Common myeloid progenitor, CD34-positive (primary cell): ENCODE results near the gene USP37.

ENCODE experiments used
- CTCF ChIA-PET: fragments of 350-600 bp; sonication (Branson Sonifier 250); formaldehyde crosslinking; loops from one replicate; lab custom pipeline; 2021; ENCODE audit warnings: antibody characterized with exemption; lab: Charles Lee
- POLR2A ChIA-PET: fragments of 350-600 bp; sonication (Branson Sonifier 250); formaldehyde crosslinking; loops from one replicate; lab custom pipeline; 2021; ENCODE audit warnings: antibody characterized with exemption; lab: Charles Lee
- DNase-seq, 3 donors: peaks; one replicate each; pipeline versions ENCODE4 v3.0.0 to v3.0.0-alpha.2; 2013
- H3K27ac ChIP-seq, 2 experiments: 1 replicate in 1 of 2; 2 replicates in 1 of 2; pipeline ENCODE4 v1.7.0; 2013; ENCODE audit warnings: inconsistent platforms in 2 of 2, low read length in 2 of 2, mild to moderate bottlenecking in 2 of 2, low read depth in 1 of 2, moderate library complexity in 1 of 2; ENCODE audit not compliant: severe bottlenecking in 2 of 2, insufficient read depth in 1 of 2, poor library complexity in 1 of 2
- H3K27me3 ChIP-seq, 5 experiments: replicated peaks in 2 of 5; 1 replicate in 3 of 5; 2 replicates in 2 of 5; pipeline versions ENCODE4 v1.6.1 to v1.7.0; 2013; ENCODE audit warnings: low read length in 4 of 5, mild to moderate bottlenecking in 2 of 5, moderate library complexity in 2 of 5, inconsistent platforms in 1 of 5; ENCODE audit not compliant: insufficient read depth in 5 of 5, control insufficient read depth in 4 of 5
- H3K36me3 ChIP-seq, 4 experiments: 1 replicate in 2 of 4; 2 replicates in 2 of 4; pipeline versions ENCODE4 v1.6.1 to v1.7.0; 2013; ENCODE audit warnings: low read length in 3 of 4, control low read depth in 1 of 4, mild to moderate bottlenecking in 1 of 4; ENCODE audit not compliant: control insufficient read depth in 4 of 4, insufficient read depth in 4 of 4
- H3K4me1 ChIP-seq, 4 experiments: 1 replicate in 3 of 4; 2 replicates in 1 of 4; pipeline versions ENCODE4 v1.6.1 to v1.7.1; 2013; ENCODE audit warnings: low read length in 3 of 4, mild to moderate bottlenecking in 3 of 4, control low read depth in 1 of 4, inconsistent platforms in 1 of 4, moderate library complexity in 1 of 4; ENCODE audit not compliant: control insufficient read depth in 4 of 4, insufficient read depth in 4 of 4; ENCODE audit errors: control extremely low read depth in 1 of 4
- H3K4me3 ChIP-seq, 7 experiments: 1 replicate in 4 of 7; 2 replicates in 3 of 7; pipeline versions ENCODE4 v1.5.1 to v1.7.0; 2013; ENCODE audit warnings: mild to moderate bottlenecking in 7 of 7, low read length in 6 of 7, moderate library complexity in 6 of 7, inconsistent platforms in 2 of 7, low read depth in 2 of 7, control low read depth in 1 of 7; ENCODE audit not compliant: insufficient read depth in 4 of 7, control insufficient read depth in 1 of 7; ENCODE audit errors: extremely low read depth in 1 of 7
- H3K9me3 ChIP-seq, 5 experiments: 1 replicate in 4 of 5; 2 replicates in 1 of 5; pipeline versions ENCODE4 v1.6.1 to v1.7.1; 2013; ENCODE audit warnings: low read length in 4 of 5, mild to moderate bottlenecking in 2 of 5, inconsistent platforms in 1 of 5, low read depth in 1 of 5, moderate library complexity in 1 of 5; ENCODE audit not compliant: control insufficient read depth in 4 of 5, insufficient read depth in 2 of 5; ENCODE audit errors: control extremely low read depth in 1 of 5
- WGBS: methylation state at CpG from one replicate; pipeline ENCODE4 v1.1.5; 2013; ENCODE audit not compliant: insufficient coverage; 5-methylcytosine and 5-hydroxymethylcytosine counted together

USP37 gene

GRCh38 chr2:218485986-218486667, 82.0 kb downstream of the USP37 start:
- H3K4me1 ChIP-seq: peaks cover 0 to 2% (median 0%) of the 10 kb centered on the region in 4 experiments
- no peak overlapping the region for H3K4me3 ChIP-seq
- no peaks in the 10 kb centered on the region for H3K9me3 ChIP-seq
- CTCF ChIA-PET: interaction anchor here (1.3 kb wide), 1 partner anchor 20 kb away, joined by 3 read pairs; no protein-coding TSS in a partner anchor
- no peak overlapping the region for H3K27ac ChIP-seq
- H3K27me3 ChIP-seq: no peaks in the 10 kb centered on the region
- DNase-seq: no peak
- 96% methylated on average over 3 of the region's 7 CpGs for WGBS
- POLR2A ChIA-PET: no interaction called here
- peaks cover 22 to 48% (median 34%) of the 10 kb centered on the region in 4 experiments for H3K36me3 ChIP-seq

- H3K9me3 ChIP-seq: no peaks in the 10 kb centered on the region
- POLR2A ChIA-PET: no interaction called here
- no peak overlapping the region for H3K27ac ChIP-seq
- peaks cover 0 to 2% (median 0%) of the 10 kb centered on the region in 4 experiments for H3K4me1 ChIP-seq
- no peaks in the 10 kb centered on the region for H3K27me3 ChIP-seq
- DNase-seq: no peak
- H3K4me3 ChIP-seq: no peak overlapping the region
- CTCF ChIA-PET: no interaction called here
- WGBS: no CpG with 5 or more reads among the region's 1 CpG
- H3K36me3 ChIP-seq: peaks cover 13 to 40% (median 31%) of the 10 kb centered on the region in 4 experiments
Observed at GRCh38 chr2:218482651-218483050, 85.5 kb downstream of the USP37 start.

GRCh38 chr2:218479595-218479994, 88.6 kb downstream of the USP37 start:
- WGBS: 100% methylated on average over 2 of the region's 2 CpGs
- POLR2A ChIA-PET: no interaction called here
- CTCF ChIA-PET: interaction anchor here (1.1 kb wide), 1 partner anchor 71 kb away, joined by 3 read pairs; no protein-coding TSS in a partner anchor

GRCh38 chr2:218478544-218478943, 89.6 kb downstream of the USP37 start:
- H3K27me3 ChIP-seq: no peaks in the 10 kb centered on the region
- no peaks in the 10 kb centered on the region for H3K9me3 ChIP-seq
- H3K4me3 ChIP-seq: no peak overlapping the region
- peaks cover 0 to 2% (median 0%) of the 10 kb centered on the region in 4 experiments for H3K4me1 ChIP-seq
- no CpG with 5 or more reads among the region's 2 CpGs for WGBS
- no peak for DNase-seq
- CTCF ChIA-PET: no interaction called here
- POLR2A ChIA-PET: no interaction called here
- H3K36me3 ChIP-seq: peaks cover 19 to 54% (median 42%) of the 10 kb centered on the region in 4 experiments
- no peak overlapping the region for H3K27ac ChIP-seq

More at GRCh38 chr2:218479595-218479994, 88.6 kb downstream of the USP37 start:
- Histone ChIP-seq H3K27ac (no peak overlapping the region), H3K9me3 (no peaks in the 10 kb centered on the region), H3K4me3 (no peak overlapping the region), H3K36me3 (peaks cover 18 to 44% (median 36%) of the 10 kb centered on the region in 4 experiments), H3K4me1 (peaks cover 0 to 2% (median 0%) of the 10 kb centered on the region in 4 experiments), H3K27me3 (no peaks in the 10 kb centered on the region)
- DNase-seq: no peak

GRCh38 chr2:218477247-218477646, 90.9 kb downstream of the USP37 start:
- Histone ChIP-seq H3K27me3 (no peaks in the 10 kb centered on the region), H3K27ac (no peak overlapping the region), H3K9me3 (no peaks in the 10 kb centered on the region), H3K4me3 (no peak overlapping the region), H3K36me3 (peaks cover 19 to 60% (median 42%) of the 10 kb centered on the region in 4 experiments), H3K4me1 (peaks cover 0 to 8% (median 1%) of the 10 kb centered on the region in 4 experiments)
- CTCF ChIA-PET: interaction anchor here (1.3 to 1.6 kb wide), 2 partner anchors 12 to 205 kb away, joined by 3 read pairs; no protein-coding TSS in a partner anchor
- DNase-seq: no peak
- POLR2A ChIA-PET: no interaction called here

GRCh38 chr2:218476676-218477075, 91.5 kb downstream of the USP37 start:
- DNase-seq: no peak
- peaks cover 3 to 12% (median 5%) of the 10 kb centered on the region in 4 experiments for H3K4me1 ChIP-seq
- peaks cover 15 to 54% (median 37%) of the 10 kb centered on the region in 4 experiments for H3K36me3 ChIP-seq
- H3K4me3 ChIP-seq: no peak overlapping the region
- no peaks in the 10 kb centered on the region for H3K9me3 ChIP-seq
- no peak overlapping the region for H3K27ac ChIP-seq
- WGBS: 100% methylated on average over 1 of the region's 3 CpGs
- no peaks in the 10 kb centered on the region for H3K27me3 ChIP-seq
- POLR2A ChIA-PET: interaction anchor here (0.5 kb wide), 1 partner anchor 37 kb away, joined by 4 read pairs; no protein-coding TSS in a partner anchor
- CTCF ChIA-PET: interaction anchor here (1.6 kb wide), 1 partner anchor 205 kb away, joined by 3 read pairs; no protein-coding TSS in a partner anchor

GRCh38 chr2:218474527-218474926, 93.6 kb downstream of the USP37 start:
- CTCF ChIA-PET: interaction anchor here (0.6 to 2.1 kb wide), 3 partner anchors 10 to 129 kb away, joined by 3 to 5 read pairs (median 4); no protein-coding TSS in a partner anchor
- Histone ChIP-seq H3K4me3 (no peak overlapping the region), H3K9me3 (no peaks in the 10 kb centered on the region), H3K27me3 (no peaks in the 10 kb centered on the region), H3K27ac (no peak overlapping the region), H3K36me3 (peaks cover 13 to 44% (median 37%) of the 10 kb centered on the region in 4 experiments), H3K4me1 (peaks cover 3 to 20% (median 7%) of the 10 kb centered on the region in 4 experiments)
- WGBS: 100% methylated on average over 1 of the region's 3 CpGs
- POLR2A ChIA-PET: no interaction called here
- DNase-seq: no peak
